ENCODE results near the gene TSPAN18. TPM values are rescaled to one million over a fixed set of nuclear protein-coding genes. Genes with fewer than 3 reads are reported as not detected.

TSPAN18 gene
- total and polyA plus RNA-seq, 2 of the 8 experiments (the other 6 are each of a cell fraction or from before 2014, with no cell fraction given): 5.2 to 10.2 TPM

- Histone ChIP-seq H3K23me2 (ENCODE audit: low read depth, low read length) (no peaks in the 10 kb centered on the region), H3K56ac (replicated peaks; ENCODE audit: insufficient read length, low read depth, low read length) (no peak overlapping the region), H3K4me2 (ENCODE audit: insufficient read depth in 1 of 2, low read depth in 2 of 2, low read length in 2 of 2) (peak overlapping the region; percentile 16 to 38; a peak in 3 of 4 replicates), H3K23ac (ENCODE audit: insufficient read length) (no peak overlapping the region), H2BK120ac (replicated peaks; ENCODE audit: low read depth, low read length) (no peak overlapping the region), H3K9me3 (ENCODE audit: insufficient read depth in 2 of 2, low read depth in 1 of 2, low read length in 1 of 2) (no peaks in the 10 kb centered on the region), H2BK15ac (ENCODE audit: low read length) (no peak overlapping the region), H2AK5ac (ENCODE audit: low read depth, low read length) (no peak overlapping the region), H3K4me1 (replicated peaks in 1 of 4; ENCODE audit: control insufficient read depth in 3 of 4, insufficient read depth in 4 of 4, low read length in 3 of 4) (peaks cover 12 to 29% (median 24%) of the 10 kb centered on the region in 4 experiments), H3K79me2 (ENCODE audit: control insufficient read depth in 1 of 2, insufficient read depth in 2 of 2, low read length in 2 of 2) (no peaks in the 10 kb centered on the region), H3K4ac (replicated peaks; ENCODE audit: insufficient read length, low read depth, low read length) (no peak overlapping the region), H2BK20ac (ENCODE audit: low read length) (no peak overlapping the region; the same call in 1 of the 2 replicates), H2BK5ac (ENCODE audit: low read depth, low read length) (peak overlapping the region; percentile 72; the same call in 1 of the 2 replicates), H3K9ac (replicated peaks in 1 of 4; ENCODE audit: extremely low read depth in 1 of 4, low read depth in 3 of 4, low read length in 3 of 4) (no peak overlapping the region), H4K20me1 (replicated peaks in 1 of 2; ENCODE audit: control insufficient read depth in 1 of 2, insufficient read depth in 2 of 2, low read length in 2 of 2) (peaks cover 0 to 1% of the 10 kb centered on the region in 2 experiments), H4K91ac (replicated peaks; ENCODE audit: insufficient read length, low read length) (peak overlapping the region; percentile 2), H2AFZ (ENCODE audit: low read length) (no peak overlapping the region), H3K4me3 (ENCODE audit: extremely low read depth in 1 of 4, insufficient read depth in 2 of 4, low read depth in 3 of 4, low read length in 4 of 4) (peak overlapping the region in 1 of 4 experiments; percentile 27; a peak in 2 of 8 replicates), H4K5ac (ENCODE audit: insufficient read length, low read depth, low read length) (no peak overlapping the region), H4K8ac (ENCODE audit: extremely low read depth, insufficient read depth, low read length) (no peak overlapping the region), H3K27ac (ENCODE audit: low read depth, low read length) (no peak overlapping the region), H3K27me3 (replicated peaks in 1 of 4; ENCODE audit: control insufficient read depth in 3 of 4, extremely low read depth in 1 of 4, insufficient read depth in 3 of 4, low read length in 3 of 4) (0 out of 7 replicates have a peak, but pooled peaks cover 0 to 2% (median 0%) of the 10 kb centered on the region in 4 experiments), H3K18ac (ENCODE audit: extremely low read depth, low read length) (no peak overlapping the region), H2BK12ac (ENCODE audit: low read depth, low read length) (no peak overlapping the region; the same call in 1 of the 2 replicates), H3K79me1 (ENCODE audit: low read depth, low read length) (no peaks in the 10 kb centered on the region), H3K36me3 (ENCODE audit: control insufficient read depth in 2 of 4, insufficient read depth in 4 of 4, low read length in 3 of 4) (no peaks in the 10 kb centered on the region), H3K14ac (ENCODE audit: insufficient read length) (no peak overlapping the region)
- ChIA-PET CTCF (ENCODE audit: partially characterized antibody) (interaction anchor here (0.9 to 2.5 kb wide), 18 partner anchors 9 to 128 kb away, joined by 3 to 17 read pairs (median 4); no protein-coding TSS in a partner anchor), POLR2A (ENCODE audit: partially characterized antibody) (interaction anchor here (0.6 to 1.5 kb wide), 6 partner anchors 9 to 325 kb away, joined by 3 to 5 read pairs (median 4); no protein-coding TSS in a partner anchor)
- FAIRE-seq (no peak), DNase-seq (ENCODE audit: low read depth in 1 of 2, low spot score in 2 of 2) (no peak)
- TF ChIP-seq EGR1 (IDR thresholded peaks at IDR 0.05; ENCODE audit: borderline replicate concordance, low read depth, low read length) (no peak), SUZ12 (IDR thresholded peaks at IDR 0.05; ENCODE audit: low read length) (no peak), GABPA (IDR thresholded peaks at IDR 0.05; ENCODE audit: borderline replicate concordance, insufficient read depth, low read length) (no peak)
Measured at GRCh38 chr11:44798607-44798972, 71.8 kb downstream of the TSPAN18 start.
